Activated CD8-positive, alpha-beta memory T cell treated with anti-CD3 and anti-CD28 coated beads, Interleukin-2, amount 50 U/mL, for 48 hours (primary cell): ENCODE measurements around the gene PITX1.

ENCODE experiments used
- DNase-seq: peaks from one replicate; pipeline ENCODE4 v3.0.0-alpha.2; 2020

PITX1 gene

DNA sequence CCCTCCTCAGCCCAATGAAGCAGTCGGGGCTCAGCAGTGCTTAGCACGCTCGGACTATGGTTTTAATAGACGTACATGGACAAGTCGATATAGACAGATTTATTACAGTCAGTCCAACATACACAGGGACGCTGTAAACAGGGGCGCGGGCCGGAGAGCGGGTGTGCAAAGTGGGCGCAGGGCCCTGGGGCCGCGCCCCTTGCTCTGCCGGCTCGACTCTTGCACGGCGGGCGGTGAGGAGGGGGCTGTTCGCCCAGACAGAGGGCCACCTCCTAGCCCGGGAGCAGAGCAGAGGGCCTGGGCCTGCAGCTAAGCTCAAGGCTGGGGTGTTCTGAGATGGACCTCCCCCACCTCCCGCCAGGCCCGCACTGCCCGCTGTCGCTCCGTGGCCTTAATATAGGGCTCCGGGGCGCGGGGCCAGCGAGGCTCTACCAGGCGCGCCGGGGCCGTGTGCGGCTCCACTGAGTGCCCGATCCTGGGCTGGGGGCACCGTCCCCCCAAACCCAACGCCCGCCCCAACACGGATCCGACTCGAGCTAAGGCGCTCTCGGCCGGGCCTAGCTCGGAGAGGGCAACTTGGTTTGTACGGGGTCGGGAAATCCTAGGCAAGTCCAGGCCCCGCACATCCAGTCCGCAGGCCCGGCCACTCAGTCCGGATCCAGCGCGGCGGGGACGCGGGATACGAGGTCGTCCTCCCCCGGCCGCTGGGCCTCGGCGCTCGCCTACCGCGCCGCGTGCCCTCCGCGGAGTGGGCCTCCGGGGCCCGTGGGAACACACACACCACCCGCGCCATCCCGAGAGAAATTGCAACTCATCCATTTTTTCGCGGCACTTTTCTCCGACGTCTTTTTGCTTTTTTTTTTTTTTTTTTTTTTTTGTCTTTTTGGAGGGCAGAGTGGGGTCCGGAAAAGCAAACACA, 6.1 kb downstream of the PITX1 start:
- DNase-seq, result no peak

DNA sequence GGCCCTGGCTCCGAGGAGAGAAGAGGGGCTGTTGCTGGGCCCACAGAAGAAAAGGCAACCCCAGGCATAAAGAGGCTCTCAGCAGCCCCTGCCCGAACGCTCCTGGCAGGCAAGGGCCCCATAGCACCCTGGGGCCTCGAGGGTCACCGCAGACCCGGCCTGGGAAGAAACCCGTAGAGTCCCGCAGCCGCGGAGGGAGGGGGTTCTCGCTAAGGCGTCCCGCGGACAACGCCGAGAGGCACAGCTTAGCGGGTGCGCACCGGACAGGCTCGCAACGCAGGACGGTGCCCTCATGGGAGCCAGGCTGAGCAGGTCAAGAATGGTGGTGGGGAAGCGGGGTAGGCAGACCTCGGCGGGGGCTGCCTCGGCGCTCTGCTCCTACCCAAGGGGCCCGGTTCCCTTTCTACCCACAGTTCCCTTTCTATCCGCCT, 6.7 kb downstream of the PITX1 start:
- DNase-seq, result no peak

- no peak for DNase-seq
These were observed 7.3 kb downstream of the PITX1 start for GRCh38 chr5:135026645-135027265.

DNA sequence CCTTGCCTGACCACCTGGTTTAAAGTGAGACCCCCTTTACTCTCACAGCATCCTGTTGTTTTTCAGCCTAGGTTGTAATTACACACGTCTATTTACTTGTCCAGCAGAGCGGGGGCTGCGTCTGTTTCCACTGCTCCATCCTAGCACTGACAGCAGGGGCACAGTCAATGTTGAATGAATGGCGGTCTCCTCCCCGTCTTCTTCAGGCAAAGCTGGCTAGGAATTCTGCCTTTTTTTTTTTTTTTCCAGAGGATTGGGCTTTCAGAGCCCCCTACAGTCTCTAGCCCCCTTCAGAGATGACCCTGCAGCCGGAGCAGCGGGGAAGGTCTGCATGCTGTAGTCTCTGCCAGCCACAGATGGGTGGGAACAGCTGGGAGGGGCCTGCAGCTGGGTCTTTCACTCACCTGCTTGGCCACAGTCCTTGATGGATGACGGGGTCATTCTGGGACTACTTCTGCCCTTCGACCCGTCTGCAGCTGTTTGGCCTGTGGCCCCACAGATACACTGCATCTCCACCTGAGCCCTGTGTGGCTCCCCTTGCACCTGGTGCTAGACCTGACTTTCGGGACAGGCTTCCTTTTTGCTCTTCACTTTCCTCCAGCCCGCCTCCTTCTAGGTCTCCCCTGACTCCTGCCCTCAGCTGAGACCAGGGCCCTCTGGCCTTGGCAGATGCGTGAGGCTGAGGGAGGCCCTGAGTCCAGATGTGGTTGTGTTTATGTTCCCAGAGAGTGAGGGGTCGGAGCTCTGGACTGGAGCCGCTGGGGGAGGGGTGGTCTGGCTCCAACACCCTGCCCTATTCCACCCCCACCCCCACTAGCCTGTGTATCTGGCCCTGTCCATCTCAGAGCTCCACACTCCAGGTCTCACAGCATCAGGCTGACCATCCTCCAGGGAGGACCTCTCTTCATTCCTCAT, 8.0 kb downstream of the PITX1 start:
- DNase-seq, result no peak

DNA sequence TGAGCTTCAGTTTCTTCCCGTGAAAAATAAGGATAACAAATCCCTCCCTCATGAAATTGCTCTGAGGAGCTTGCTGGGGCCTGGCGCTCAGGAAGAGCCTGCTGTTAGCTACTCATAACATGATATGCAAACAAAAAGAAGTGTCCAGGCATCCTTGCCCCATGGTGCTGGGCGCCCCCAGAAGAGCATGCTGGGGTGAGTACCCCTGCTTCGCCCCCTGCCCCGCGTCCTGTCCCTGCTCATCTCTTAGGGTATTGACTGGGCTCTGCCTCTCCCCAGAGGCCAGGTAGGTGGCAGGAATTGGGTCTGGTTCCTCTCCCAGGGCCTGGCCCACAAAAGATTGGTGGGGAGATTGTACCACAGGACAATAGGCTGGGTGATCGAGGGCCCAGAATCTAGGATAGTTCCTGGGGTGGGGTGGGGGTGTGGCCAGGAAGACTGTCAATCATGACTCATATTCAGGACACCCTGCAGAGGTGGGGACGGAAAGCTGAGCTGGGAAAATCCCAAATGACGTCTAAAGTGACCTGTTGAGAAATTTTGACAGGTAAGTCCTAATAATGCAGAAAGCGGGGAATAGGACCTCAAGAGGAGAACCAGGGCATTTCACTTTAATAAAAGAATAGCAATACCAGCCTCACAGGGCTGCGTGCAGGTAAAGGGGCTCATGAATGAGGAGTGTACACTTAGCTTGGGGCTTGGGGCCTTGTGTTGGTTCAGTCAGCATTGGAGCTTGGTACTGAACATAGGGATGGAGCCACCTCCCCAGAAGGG, 8.9 kb downstream of the PITX1 start:
- no peak for DNase-seq

- DNase-seq, result peak; percentile 28
These were observed 13.7 kb downstream of the PITX1 start for GRCh38 chr5:135020111-135020895.

GRCh38 chr5:135019314-135019713, 14.7 kb downstream of the PITX1 start:
- no peak for DNase-seq

DNA sequence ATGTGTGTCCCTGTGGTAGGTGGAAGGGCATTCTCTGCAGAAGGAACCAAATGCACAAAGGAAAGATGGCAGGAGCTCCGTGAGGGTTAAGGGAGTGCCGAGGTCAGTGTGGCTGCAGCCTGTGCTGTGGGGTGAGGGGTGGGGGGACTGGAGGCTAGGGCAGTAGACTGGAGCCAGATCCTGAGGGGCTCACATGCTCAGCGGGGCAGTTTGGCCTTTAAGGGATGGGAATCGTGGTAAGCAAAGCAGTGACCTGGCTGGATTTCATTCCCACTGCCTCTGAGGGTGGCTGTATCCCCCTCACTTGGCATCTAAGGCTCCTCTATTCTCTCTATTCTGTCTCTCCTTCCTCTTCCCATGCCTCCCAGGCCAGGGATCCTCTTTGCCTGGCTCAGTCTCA, 15.6 kb downstream of the PITX1 start:
- no peak for DNase-seq

- no peak for DNase-seq
These were observed 17.2 kb downstream of the PITX1 start for GRCh38 chr5:135016861-135017290.

GRCh38 chr5:135015942-135016341, 18.1 kb downstream of the PITX1 start:
- DNase-seq, result no peak

- DNase-seq, result no peak
These were observed 20.0 kb downstream of the PITX1 start for GRCh38 chr5:135013947-135014570.

DNA sequence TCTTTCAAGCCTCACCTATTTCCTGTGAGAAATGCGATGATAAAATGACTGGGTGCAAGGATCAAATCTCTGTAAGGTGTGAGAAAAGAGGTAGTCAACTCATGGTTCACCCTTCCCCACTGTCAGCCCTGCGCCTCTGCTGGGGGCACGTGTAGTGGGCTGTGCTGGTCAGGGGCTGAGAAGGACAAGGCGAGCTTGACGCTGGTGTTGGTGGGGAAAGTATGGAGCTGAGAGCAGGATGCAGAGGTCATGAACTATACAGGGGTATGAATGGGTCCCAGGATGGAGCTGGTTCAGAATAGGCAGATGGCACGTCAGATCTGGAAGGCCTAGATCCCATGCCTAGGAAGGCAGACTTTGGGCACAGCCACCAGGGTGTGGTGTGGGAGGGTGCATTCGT, 20.6 kb downstream of the PITX1 start:
- no peak for DNase-seq

GRCh38 chr5:135012951-135013391, 21.1 kb downstream of the PITX1 start:
- no peak for DNase-seq

- no peak for DNase-seq
These were observed 21.9 kb downstream of the PITX1 start for GRCh38 chr5:135012033-135012588.

DNA sequence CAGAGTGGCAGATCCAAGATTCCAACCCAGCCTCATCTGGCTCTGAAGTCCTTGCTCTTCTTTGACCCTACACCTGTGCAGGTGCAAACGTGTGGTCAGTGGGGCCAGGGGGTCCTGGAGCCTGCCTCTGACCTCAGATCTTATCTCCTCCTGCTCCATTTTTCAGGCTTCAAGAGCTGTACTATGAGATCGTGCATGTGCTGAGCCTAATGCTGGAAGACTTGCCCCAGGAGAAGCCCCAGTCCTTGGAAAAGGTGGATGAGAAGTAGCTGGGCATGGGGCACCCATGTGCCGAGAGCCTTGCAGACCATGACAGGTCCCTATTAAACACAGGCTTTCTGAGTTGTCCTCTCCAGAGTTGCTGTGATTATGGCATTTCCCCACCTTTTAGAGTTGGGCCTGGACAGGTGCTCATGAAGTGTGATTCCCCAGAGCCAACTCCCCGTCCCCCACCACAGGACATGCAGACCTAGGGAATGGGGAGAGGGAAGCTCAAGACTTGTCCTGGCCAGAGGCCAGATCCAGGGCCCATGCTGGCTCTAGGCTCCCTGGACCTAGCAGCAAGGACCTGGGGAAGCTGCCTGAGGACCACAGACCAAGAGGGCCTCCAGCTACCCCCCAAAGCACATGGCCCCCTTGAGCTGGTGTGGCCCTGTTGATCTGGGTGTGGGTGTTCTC, 22.5 kb downstream of the PITX1 start:
- no peak for DNase-seq

GRCh38 chr5:135010502-135011354, 23.3 kb downstream of the PITX1 start:
- DNase-seq, result no peak

- DNase-seq, result no peak
These were observed 24.1 kb downstream of the PITX1 start for GRCh38 chr5:135009736-135010501.
